ENCODE results near the gene MBOAT7. TPM values are rescaled to one million over a fixed set of nuclear protein-coding genes. Genes with fewer than 3 reads are reported as not detected.

MBOAT7 gene
- total RNA-seq, 1 experiment from 2014 or later = 100 TPM

GRCh38 chr19:54186351-54186750 is 3.0 kb downstream of the MBOAT7 start:
- Histone ChIP-seq H4K8ac (replicated peaks; ENCODE audit: insufficient read length, low read depth, low read length) (no peak overlapping the region), H2BK20ac (ENCODE audit: low read depth, low read length, poor library complexity, severe bottlenecking) (no peak overlapping the region), H3T11ph (ENCODE audit: low read length) (no peak overlapping the region), H3K4me1 (ENCODE audit: insufficient read depth, low read length) (no peaks in the 10 kb centered on the region), H3K14ac (ENCODE audit: insufficient read depth, low read length) (no peak overlapping the region), H2BK120ac (ENCODE audit: low read depth, low read length, poor library complexity, severe bottlenecking) (no peak overlapping the region), H2AFZ (ENCODE audit: low read length) (no peak overlapping the region), H2BK5ac (ENCODE audit: insufficient read length, low read length) (no peak overlapping the region), H3K27me3 (ENCODE audit: insufficient read depth, low read length) (no peaks in the 10 kb centered on the region), H3K23me2 (ENCODE audit: insufficient read length, low read depth, low read length, poor library complexity, severe bottlenecking) (peaks cover 5% of the 10 kb centered on the region), H3K56ac (ENCODE audit: insufficient read length, low read depth, low read length) (no peak overlapping the region), H2AK5ac (ENCODE audit: insufficient read length, low read length) (no peak overlapping the region), H3K4ac (ENCODE audit: low read depth, low read length) (no peak overlapping the region), H3K23ac (ENCODE audit: insufficient read length, low read depth, low read length) (no peak overlapping the region), H3K18ac (ENCODE audit: insufficient read length, low read depth, low read length) (no peak overlapping the region), H3K4me2 (ENCODE audit: insufficient read depth, insufficient read length, low read length) (no peak overlapping the region), H4K20me1 (ENCODE audit: control insufficient read depth, insufficient read depth, insufficient read length) (peaks cover 3% of the 10 kb centered on the region), H2BK12ac (ENCODE audit: insufficient read length, low read depth, low read length) (no peak overlapping the region), H4K91ac (ENCODE audit: insufficient read length, low read depth, low read length) (no peak overlapping the region), H3K79me1 (ENCODE audit: insufficient read depth, low read depth, low read length, poor library complexity, severe bottlenecking) (no peaks in the 10 kb centered on the region), H4K5ac (ENCODE audit: insufficient read length, low read depth, low read length) (no peak overlapping the region), H3K9me3 (ENCODE audit: control insufficient read depth, low read depth, low read length) (no peaks in the 10 kb centered on the region), H2BK15ac (ENCODE audit: low read depth, low read length) (no peak overlapping the region), H3K9ac (ENCODE audit: extremely low read depth, insufficient read length, low read length) (no peak overlapping the region), H3K79me2 (ENCODE audit: insufficient read depth, low read length) (no peaks in the 10 kb centered on the region), H3K27ac (ENCODE audit: insufficient read length, low read depth, low read length) (no peak overlapping the region)
- Mint-ChIP-seq H3K27me3 (ENCODE audit: low read depth) (no peaks in the 10 kb centered on the region), H3K4me1 (peaks cover 3 to 13% of the 10 kb centered on the region in 2 experiments; a peak in 3 of 4 replicates), H3K9me3 (no peaks in the 10 kb centered on the region), H3K4me3 (no peak overlapping the region; a peak in 1 of 5 replicates), H3K27ac (no peak overlapping the region; a peak in 1 of 7 replicates), H3K36me3 (ENCODE audit: insufficient read depth in 1 of 3, low read depth in 3 of 3) (peaks cover 21 to 41% (median 41%) of the 10 kb centered on the region in 3 experiments)
- no peak for DNase-seq
- TF ChIP-seq, protein P1, sequence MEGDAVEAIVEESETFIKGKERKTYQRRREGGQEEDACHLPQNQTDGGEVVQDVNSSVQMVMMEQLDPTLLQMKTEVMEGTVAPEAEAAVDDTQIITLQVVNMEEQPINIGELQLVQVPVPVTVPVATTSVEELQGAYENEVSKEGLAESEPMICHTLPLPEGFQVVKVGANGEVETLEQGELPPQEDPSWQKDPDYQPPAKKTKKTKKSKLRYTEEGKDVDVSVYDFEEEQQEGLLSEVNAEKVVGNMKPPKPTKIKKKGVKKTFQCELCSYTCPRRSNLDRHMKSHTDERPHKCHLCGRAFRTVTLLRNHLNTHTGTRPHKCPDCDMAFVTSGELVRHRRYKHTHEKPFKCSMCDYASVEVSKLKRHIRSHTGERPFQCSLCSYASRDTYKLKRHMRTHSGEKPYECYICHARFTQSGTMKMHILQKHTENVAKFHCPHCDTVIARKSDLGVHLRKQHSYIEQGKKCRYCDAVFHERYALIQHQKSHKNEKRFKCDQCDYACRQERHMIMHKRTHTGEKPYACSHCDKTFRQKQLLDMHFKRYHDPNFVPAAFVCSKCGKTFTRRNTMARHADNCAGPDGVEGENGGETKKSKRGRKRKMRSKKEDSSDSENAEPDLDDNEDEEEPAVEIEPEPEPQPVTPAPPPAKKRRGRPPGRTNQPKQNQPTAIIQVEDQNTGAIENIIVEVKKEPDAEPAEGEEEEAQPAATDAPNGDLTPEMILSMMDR (conservative IDR thresholded peaks at IDR 0.05) = no peak
- no CpG with 5 or more reads among the region's 8 CpGs for WGBS (ENCODE audit: extremely low coverage, insufficient read length, low lambda C conversion rate)

Measured in H9 (cell line).